Type B pancreatic cell (in vitro differentiated cells): Measurements from ENCODE around the gene IQSEC1. TPM values are rescaled to one million over a fixed set of nuclear protein-coding genes. Genes with fewer than 3 reads are reported as not detected.

Source experiments
- DNase-seq: peaks from one replicate; pipeline ENCODE4 v3.0.0; 2021; ENCODE audit warnings: mixed read lengths; ENCODE audit not compliant: unreplicated experiment; ENCODE audit errors: extremely low spot score
- H3K27ac Mint-ChIP-seq: 2 replicates; pipeline ENCODE4 v1.8.0; 2021; ENCODE audit warnings: mild to moderate bottlenecking, mixed read lengths
- H3K27me3 Mint-ChIP-seq: 2 replicates; pipeline ENCODE4 v1.8.0; 2021; ENCODE audit warnings: mixed read lengths
- H3K36me3 Mint-ChIP-seq: 2 replicates; pipeline ENCODE4 v1.8.0; 2021; ENCODE audit warnings: mixed read lengths
- H3K4me1 Mint-ChIP-seq: one replicate; pipeline ENCODE4 v1.8.0; 2021; ENCODE audit warnings: mixed read lengths; ENCODE audit not compliant: unreplicated experiment
- H3K4me3 Mint-ChIP-seq: 2 replicates; pipeline ENCODE4 v1.8.0; 2021; ENCODE audit warnings: mild to moderate bottlenecking, mixed read lengths
- H3K9me3 Mint-ChIP-seq: 2 replicates; pipeline ENCODE4 v1.8.0; 2021; ENCODE audit warnings: mixed read lengths
- CTCF ChIP-seq: fragments of 200-600 bp; sonication (generic); conservative IDR thresholded peaks from 2 replicates; pipeline ENCODE4 v1.5.0; 2021; ENCODE audit warnings: antibody characterized with exemption, mild to moderate bottlenecking
- total RNA-seq: library from RNA; stranded (reverse); gene quantifications from 2 replicates; pipeline ENCODE4 v1.2.1, GENCODE V29; 2021; ENCODE audit warnings: low replicate concordance

The IQSEC1 gene
- total RNA-seq, 1 donor from 2014 or later: 33.1 TPM

GRCh38 chr3:13039213-13039896 lies 33.9 kb downstream of the IQSEC1 start:
- no peaks in the 10 kb centered on the region for H3K9me3 Mint-ChIP-seq
- no peak overlapping the region for H3K4me3 Mint-ChIP-seq
- H3K4me1 Mint-ChIP-seq: peaks cover 27% of the 10 kb centered on the region
- H3K36me3 Mint-ChIP-seq: no peaks in the 10 kb centered on the region
- no peak for DNase-seq
- peaks cover 11% of the 10 kb centered on the region for H3K27me3 Mint-ChIP-seq
- TF ChIP-seq CTCF: no peak
- no peak overlapping the region for H3K27ac Mint-ChIP-seq

- TF ChIP-seq CTCF: no peak
- Mint-ChIP-seq H3K4me3 (no peak overlapping the region), H3K27ac (no peak overlapping the region), H3K4me1 (peaks cover 18% of the 10 kb centered on the region), H3K36me3 (no peaks in the 10 kb centered on the region), H3K9me3 (no peaks in the 10 kb centered on the region), H3K27me3 (peaks cover 7% of the 10 kb centered on the region)
- no peak for DNase-seq
Observed at GRCh38 chr3:13037458-13038117, 35.6 kb downstream of the IQSEC1 start.

DNA sequence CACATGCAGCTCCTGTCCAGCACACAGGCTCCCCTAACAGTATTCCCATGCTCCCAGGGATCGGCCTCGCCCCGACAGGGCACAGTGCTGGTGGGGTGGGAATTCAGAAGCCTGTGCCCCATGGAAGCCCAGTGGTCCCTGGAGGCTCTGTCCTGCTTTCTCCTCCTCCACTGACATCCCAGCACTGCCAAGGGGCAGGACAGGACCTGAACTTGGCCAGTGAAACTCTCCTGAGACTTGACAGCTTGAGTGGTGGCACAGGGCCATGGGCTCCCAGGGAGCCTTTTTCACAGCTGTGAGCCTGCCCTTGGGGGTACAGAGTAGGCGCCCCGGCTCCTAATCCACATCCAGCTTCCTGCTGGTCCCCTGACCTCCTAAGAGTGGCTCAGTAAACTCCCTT lies 38.4 kb downstream of the IQSEC1 start:
- Mint-ChIP-seq H3K36me3 (no peaks in the 10 kb centered on the region), H3K4me1 (peaks cover under 1% of the 10 kb centered on the region), H3K27me3 (peaks cover 6% of the 10 kb centered on the region), H3K27ac (no peak overlapping the region), H3K4me3 (no peak overlapping the region), H3K9me3 (no peaks in the 10 kb centered on the region)
- no peak for TF ChIP-seq CTCF
- no peak for DNase-seq

GRCh38 chr3:13034109-13034800 lies 39.0 kb downstream of the IQSEC1 start:
- H3K36me3 Mint-ChIP-seq: no peaks in the 10 kb centered on the region
- TF ChIP-seq CTCF: no peak
- H3K27ac Mint-ChIP-seq: no peak overlapping the region

GRCh38 chr3:13032206-13032605 lies 41.0 kb downstream of the IQSEC1 start:
- no peak for DNase-seq
- H3K9me3 Mint-ChIP-seq: no peaks in the 10 kb centered on the region
- no peak for TF ChIP-seq CTCF
- H3K36me3 Mint-ChIP-seq: no peaks in the 10 kb centered on the region
- no peak overlapping the region for H3K4me3 Mint-ChIP-seq
- peaks cover 3% of the 10 kb centered on the region for H3K27me3 Mint-ChIP-seq
- no peaks in the 10 kb centered on the region for H3K4me1 Mint-ChIP-seq
- no peak overlapping the region for H3K27ac Mint-ChIP-seq

More at GRCh38 chr3:13034109-13034800, 39.0 kb downstream of the IQSEC1 start:
- H3K9me3 Mint-ChIP-seq: no peaks in the 10 kb centered on the region
- no peak for DNase-seq
- no peak overlapping the region for H3K4me3 Mint-ChIP-seq
- H3K27me3 Mint-ChIP-seq: peaks cover 6% of the 10 kb centered on the region
- no peaks in the 10 kb centered on the region for H3K4me1 Mint-ChIP-seq
